ENCODE results near the gene NOS3.
A peak's percentile ranks its signal among the peaks of the same experiment; 100 is the strongest.

NOS3 gene

DNA sequence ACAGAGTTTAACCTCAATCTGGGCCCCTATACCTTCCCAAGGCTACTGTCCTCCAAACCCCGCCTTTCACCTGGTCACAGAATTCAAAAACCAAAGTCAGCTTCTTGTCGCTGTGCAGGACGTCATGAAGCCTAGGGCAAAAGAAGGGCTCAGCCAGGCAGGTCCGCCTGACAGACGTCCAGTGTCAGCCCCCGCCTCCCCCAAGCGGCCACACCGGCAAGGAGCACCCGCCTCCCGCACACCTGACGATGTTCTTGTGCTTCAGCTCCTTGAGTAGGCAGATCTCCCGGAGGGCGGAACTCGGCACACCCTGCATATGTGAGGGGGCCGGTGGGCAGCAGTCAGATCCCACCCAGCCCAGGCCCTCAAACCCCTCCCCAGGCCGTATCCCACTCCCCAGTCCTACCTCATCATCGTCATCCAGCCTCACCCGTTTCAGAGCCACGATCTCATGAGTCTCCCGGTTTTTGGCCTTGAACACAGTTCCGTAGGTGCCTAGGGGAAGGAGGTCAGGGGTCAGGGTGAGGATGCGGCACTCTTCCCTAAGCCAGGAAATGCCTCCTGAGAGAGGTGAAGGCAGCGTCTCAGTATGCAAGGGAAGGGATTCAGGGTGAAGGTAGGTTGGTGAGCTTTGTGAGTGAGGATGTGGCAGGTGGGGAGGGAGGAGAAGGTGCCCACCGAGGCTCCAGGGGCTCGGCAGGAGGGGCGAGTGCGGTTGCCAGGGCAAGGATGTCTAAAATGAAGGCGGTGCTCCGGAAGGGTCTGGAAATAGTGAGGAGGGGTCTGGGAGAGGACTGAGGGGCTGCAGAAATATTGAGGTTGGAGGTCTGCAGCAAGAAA, 66.1 kb downstream of the NOS3 start:
- POLR2A ChIA-PET, result no interaction called here
- DNase-seq (ENCODE audit: low read depth, low spot score), result no peak
- peak overlapping the region; percentile 73 for H3K4me3 ChIP-seq (ENCODE audit: low read depth, low read length)
- CTCF ChIA-PET, result interaction anchor here (0.9 to 1.2 kb wide), 3 partner anchors 25 to 55 kb away, joined by 3 to 5 read pairs (median 3); no protein-coding TSS in a partner anchor
- TF ChIP-seq, protein P1, sequence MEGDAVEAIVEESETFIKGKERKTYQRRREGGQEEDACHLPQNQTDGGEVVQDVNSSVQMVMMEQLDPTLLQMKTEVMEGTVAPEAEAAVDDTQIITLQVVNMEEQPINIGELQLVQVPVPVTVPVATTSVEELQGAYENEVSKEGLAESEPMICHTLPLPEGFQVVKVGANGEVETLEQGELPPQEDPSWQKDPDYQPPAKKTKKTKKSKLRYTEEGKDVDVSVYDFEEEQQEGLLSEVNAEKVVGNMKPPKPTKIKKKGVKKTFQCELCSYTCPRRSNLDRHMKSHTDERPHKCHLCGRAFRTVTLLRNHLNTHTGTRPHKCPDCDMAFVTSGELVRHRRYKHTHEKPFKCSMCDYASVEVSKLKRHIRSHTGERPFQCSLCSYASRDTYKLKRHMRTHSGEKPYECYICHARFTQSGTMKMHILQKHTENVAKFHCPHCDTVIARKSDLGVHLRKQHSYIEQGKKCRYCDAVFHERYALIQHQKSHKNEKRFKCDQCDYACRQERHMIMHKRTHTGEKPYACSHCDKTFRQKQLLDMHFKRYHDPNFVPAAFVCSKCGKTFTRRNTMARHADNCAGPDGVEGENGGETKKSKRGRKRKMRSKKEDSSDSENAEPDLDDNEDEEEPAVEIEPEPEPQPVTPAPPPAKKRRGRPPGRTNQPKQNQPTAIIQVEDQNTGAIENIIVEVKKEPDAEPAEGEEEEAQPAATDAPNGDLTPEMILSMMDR (IDR thresholded peaks at IDR 0.05; ENCODE audit: insufficient read depth, low read length, missing control alignments), result no peak

DNA sequence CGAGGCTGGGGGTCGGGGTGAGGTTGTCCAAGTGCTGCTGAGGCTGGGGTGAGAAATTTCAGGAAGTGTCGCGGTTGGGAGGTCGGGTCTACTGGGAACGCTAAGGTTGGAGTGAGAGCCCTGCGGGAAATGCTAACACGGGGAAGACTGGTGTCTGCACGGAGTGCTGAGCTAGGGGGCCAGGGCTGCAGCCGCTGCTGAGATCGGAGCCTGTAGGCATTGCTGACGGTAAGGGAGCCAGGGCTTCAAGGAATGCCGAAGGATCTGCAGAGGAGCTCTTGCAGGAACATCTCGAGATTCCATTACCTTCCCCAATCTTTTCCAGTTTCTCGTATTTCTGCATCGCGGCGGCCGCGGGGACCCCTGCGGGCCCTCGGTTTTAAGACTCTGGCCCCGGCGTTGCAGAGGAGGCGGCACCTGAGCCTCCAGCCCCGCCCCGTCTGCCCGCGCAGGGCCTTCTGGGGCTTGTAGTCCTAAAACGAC, 66.7 kb downstream of the NOS3 start, which contains the start of gene CDK5:
TSS of gene CDK5 (minus strand) at position 392 of the 483 bp plus-strand sequence. CDS start at position 343, 49 bp downstream.
- TF ChIP-seq, protein P1 (IDR thresholded peaks at IDR 0.05; ENCODE audit: insufficient read depth, low read length, missing control alignments), result no peak
- CTCF ChIA-PET, result interaction anchor here (0.9 to 1.7 kb wide), 4 partner anchors 26 to 56 kb away, joined by 3 to 5 read pairs (median 4); no protein-coding TSS in a partner anchor
- peak within 1 kb of the TSS; percentile 73 for H3K4me3 ChIP-seq (ENCODE audit: low read depth, low read length)
- POLR2A ChIA-PET, result interaction anchor here (1.7 kb wide), 1 partner anchor 29 kb away, joined by 9 read pairs; the partner anchor contains the start of gene ABCB8
- no peak for DNase-seq (ENCODE audit: low read depth, low spot score)

DNA sequence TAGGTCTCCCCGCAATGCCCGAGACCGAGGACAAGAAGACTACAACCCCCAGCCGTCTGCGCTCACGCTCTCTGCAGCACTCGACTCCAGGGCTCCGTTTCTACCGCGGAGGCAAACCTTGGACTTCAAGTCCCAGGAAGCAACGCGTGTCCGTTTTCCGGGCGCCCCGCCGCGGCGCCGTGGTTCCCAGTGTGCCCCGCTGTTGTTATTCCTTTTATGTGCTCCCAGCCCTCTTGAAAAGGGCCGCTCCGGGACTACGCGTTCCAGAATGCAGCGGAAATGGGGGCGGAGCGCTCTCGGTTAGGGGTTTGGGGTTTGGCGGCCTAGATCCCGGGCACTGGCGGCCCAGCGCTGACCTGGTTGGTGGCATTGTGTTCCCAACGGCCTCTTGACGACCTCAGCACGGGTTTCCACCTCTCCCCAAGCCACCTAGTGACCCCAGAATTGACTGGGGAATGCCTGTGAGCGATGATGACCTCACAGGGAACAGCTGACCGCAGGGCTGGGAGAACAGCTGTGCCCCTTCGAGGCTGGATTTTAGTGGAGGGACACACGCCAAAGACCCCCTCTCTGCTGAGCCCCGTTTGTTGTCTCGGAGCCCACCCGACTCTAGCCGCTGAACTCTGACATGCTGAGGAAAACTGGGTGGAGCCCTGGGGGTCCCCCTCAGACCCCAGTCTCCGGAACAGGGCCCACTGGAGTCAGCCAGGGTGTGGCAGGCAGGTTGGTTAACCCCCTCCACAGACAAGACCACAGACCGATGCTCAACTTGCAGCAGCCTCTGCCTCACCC, 67.4 kb downstream of the NOS3 start:
- ChIA-PET POLR2A (interaction anchor here (1.1 to 1.7 kb wide), 2 partner anchors 23 to 30 kb away, joined by 6 to 9 read pairs; partner anchors contain the start of genes ABCB8 and FASTK), CTCF (interaction anchor here (0.9 to 2.4 kb wide), 6 partner anchors 19 to 55 kb away, joined by 3 to 11 read pairs (median 4); no protein-coding TSS in a partner anchor)
- peak overlapping the region; percentile 73 for H3K4me3 ChIP-seq (ENCODE audit: low read depth, low read length)
- TF ChIP-seq, protein P1 (IDR thresholded peaks at IDR 0.05; ENCODE audit: insufficient read depth, low read length, missing control alignments), result no peak
- DNase-seq (ENCODE audit: low read depth, low spot score), result peak; percentile 98

DNA sequence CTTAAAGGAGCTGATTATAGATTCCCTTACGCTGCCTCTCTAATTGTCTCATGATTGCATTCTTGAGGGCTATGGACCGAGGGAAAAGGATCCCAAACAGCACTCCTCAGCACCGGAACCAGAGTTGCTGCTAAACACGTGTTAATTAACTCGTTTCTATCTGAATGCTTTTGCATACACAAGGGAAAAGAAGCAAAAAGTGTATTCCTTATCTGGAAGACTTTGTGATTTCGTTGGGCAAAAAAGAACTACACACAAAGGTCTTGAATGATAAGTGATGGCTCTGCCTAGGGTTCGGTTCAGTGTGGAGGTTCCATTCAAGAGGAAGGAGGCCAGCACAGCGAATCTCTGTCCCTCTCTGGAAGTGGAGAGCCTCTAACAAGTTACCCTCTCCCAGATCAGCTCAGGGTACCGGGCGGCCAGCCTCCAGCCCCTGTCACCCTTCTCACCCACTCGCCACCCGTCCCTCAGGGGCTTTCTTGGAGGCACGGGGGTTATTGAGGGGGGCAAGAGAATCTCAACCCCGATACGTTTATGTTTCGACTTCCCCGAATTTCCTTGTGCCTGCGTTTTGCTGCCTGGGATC, 68.1 kb downstream of the NOS3 start:
- POLR2A ChIA-PET, result interaction anchor here (1.1 to 1.7 kb wide), 2 partner anchors 22 to 31 kb away, joined by 6 to 9 read pairs; partner anchors contain the start of genes ABCB8 and FASTK
- CTCF ChIA-PET, result interaction anchor here (1.0 to 2.4 kb wide), 5 partner anchors 18 to 54 kb away, joined by 3 to 11 read pairs (median 5); no protein-coding TSS in a partner anchor
- DNase-seq (ENCODE audit: low read depth, low spot score), result no peak
- TF ChIP-seq, protein P1 (IDR thresholded peaks at IDR 0.05; ENCODE audit: insufficient read depth, low read length, missing control alignments), result no peak
- H3K4me3 ChIP-seq (ENCODE audit: low read depth, low read length), result peak overlapping the region; percentile 73

DNA sequence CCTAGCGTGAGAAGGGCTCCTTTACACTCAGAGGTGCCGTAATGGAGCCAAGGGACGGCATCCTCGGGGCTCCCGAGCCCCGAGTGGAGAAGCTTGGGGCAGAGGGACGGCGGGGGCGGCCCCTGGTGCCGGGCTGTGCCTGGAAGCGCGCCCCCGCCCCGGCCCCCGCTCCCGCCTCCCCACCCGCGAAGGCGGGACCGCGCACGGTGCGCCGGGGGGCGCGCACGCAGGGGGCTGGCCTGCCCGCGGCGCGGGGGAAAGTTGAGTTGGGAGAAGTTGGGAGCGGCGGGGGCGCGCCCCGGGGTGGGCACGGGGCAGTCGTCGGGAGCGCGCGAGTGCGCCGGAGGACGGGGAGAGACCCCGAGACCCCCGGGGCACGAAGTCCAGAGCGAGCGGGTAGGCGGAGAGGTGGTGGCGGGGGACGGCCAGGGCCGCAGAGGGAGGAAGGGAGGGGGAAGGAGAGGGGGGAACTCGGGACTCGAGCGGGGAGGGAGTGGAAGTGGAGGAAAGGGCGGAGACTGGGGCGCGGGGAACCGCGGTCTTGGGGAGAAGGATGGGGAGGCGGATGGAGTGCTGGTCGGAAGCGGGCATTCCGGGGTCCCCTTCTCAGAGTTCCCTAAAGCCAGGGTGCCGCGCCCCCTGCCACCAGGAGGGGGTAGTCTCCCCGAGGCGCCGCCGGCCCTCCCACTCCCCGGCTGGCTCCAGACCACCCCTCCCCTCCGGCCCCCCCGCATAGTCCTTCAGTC, 68.7 kb downstream of the NOS3 start, which contains the start of gene SLC4A2:
TSS of gene SLC4A2 (plus strand) at position 223 of the 746 bp plus-strand sequence. CDS start 2,399 bp downstream, outside the sequence.
- H3K4me3 ChIP-seq (ENCODE audit: low read depth, low read length), result peak within 1 kb of the TSS; percentile 75
- POLR2A ChIA-PET, result interaction anchor here (1.1 to 1.2 kb wide), 2 partner anchors 21 kb away, joined by 3 to 6 read pairs; partner anchors contain the start of gene FASTK
- no peak for DNase-seq (ENCODE audit: low read depth, low spot score)
- CTCF ChIA-PET, result interaction anchor here (0.6 to 4.8 kb wide), 10 partner anchors 17 to 65 kb away, joined by 3 to 48 read pairs (median 4); no protein-coding TSS in a partner anchor
- TF ChIP-seq, protein P1 (IDR thresholded peaks at IDR 0.05; ENCODE audit: insufficient read depth, low read length, missing control alignments), result peak; percentile 67
